Liver (tissue), 9 donors: ENCODE measurements around the gene MOB4. TPM values are rescaled to one million over a fixed set of nuclear protein-coding genes. Genes with fewer than 3 reads are reported as not detected.

Experiments used
- DNase-seq: peaks from one replicate; pipeline ENCODE4 v3.0.0-alpha.2; 2017; ENCODE audit warnings: low spot score
- H3K27ac ChIP-seq, 2 donors: one replicate each; pipeline ENCODE4 v1.7.0; 2013; ENCODE audit warnings: inconsistent platforms in 2 of 2, low read length in 2 of 2, control low read depth in 1 of 2, low read depth in 1 of 2, mild to moderate bottlenecking in 1 of 2
- H3K27me3 ChIP-seq, 4 donors: one replicate each; pipeline versions ENCODE4 v1.6.1 to v1.7.0; 2013; ENCODE audit warnings: low read length in 3 of 4, inconsistent platforms in 1 of 4, mild to moderate bottlenecking in 1 of 4, moderate library complexity in 1 of 4; ENCODE audit not compliant: control insufficient read depth in 4 of 4, insufficient read depth in 4 of 4
- H3K36me3 ChIP-seq, 4 donors: one replicate each; pipeline versions ENCODE4 v1.6.1 to v1.7.0; 2013; ENCODE audit warnings: low read length in 3 of 4, mild to moderate bottlenecking in 3 of 4, low read depth in 1 of 4, moderate library complexity in 1 of 4; ENCODE audit not compliant: control insufficient read depth in 4 of 4, insufficient read depth in 3 of 4
- H3K4me1 ChIP-seq, 4 donors: one replicate each; pipeline versions ENCODE4 v1.6.1 to v1.7.0; 2013; ENCODE audit warnings: low read length in 3 of 4, mild to moderate bottlenecking in 3 of 4, moderate library complexity in 1 of 4; ENCODE audit not compliant: control insufficient read depth in 4 of 4, insufficient read depth in 4 of 4
- H3K4me3 ChIP-seq, 3 donors: one replicate each; pipeline versions ENCODE4 v1.6.1 to v1.7.0; 2013; ENCODE audit warnings: low read length in 3 of 3, control low read depth in 1 of 3, low read depth in 1 of 3, mild to moderate bottlenecking in 1 of 3
- H3K9ac ChIP-seq, 2 donors: one replicate each; pipeline ENCODE4 v1.7.0; 2013; ENCODE audit warnings: low read length in 2 of 2, mild to moderate bottlenecking in 2 of 2, moderate library complexity in 2 of 2, control low read depth in 1 of 2, low read depth in 1 of 2
- H3K9me3 ChIP-seq, 4 donors: one replicate each; pipeline versions ENCODE4 v1.6.1 to v1.7.0; 2013; ENCODE audit warnings: low read length in 3 of 4; ENCODE audit not compliant: control insufficient read depth in 4 of 4
- EGR1 ChIP-seq, 2 donors: IDR thresholded peaks; 2 replicates each; pipeline ENCODE4 v1.6.1; 2016 to 2018; ENCODE audit warnings: antibody characterized with exemption in 2 of 2, low read depth in 2 of 2
- FOXA1 ChIP-seq: IDR thresholded peaks from 2 replicates; pipeline ENCODE4 v1.6.1; 2016; ENCODE audit warnings: antibody characterized with exemption
- FOXA2 ChIP-seq: IDR thresholded peaks from 2 replicates; pipeline ENCODE4 v1.6.1; 2016; ENCODE audit warnings: antibody characterized with exemption
- GABPA ChIP-seq, 2 donors: IDR thresholded peaks in 1 of 2; conservative IDR thresholded peaks in 1 of 2; 2 replicates each; pipeline ENCODE4 v1.6.1; 2016; ENCODE audit warnings: antibody characterized with exemption in 2 of 2, mild to moderate bottlenecking in 1 of 2, moderate library complexity in 1 of 2
- HNF4A ChIP-seq, 2 donors: conservative IDR thresholded peaks; 2 replicates each; pipeline ENCODE4 v1.6.1; 2016; ENCODE audit warnings: antibody characterized with exemption in 2 of 2, mild to moderate bottlenecking in 2 of 2
- HNF4G ChIP-seq: IDR thresholded peaks from 2 replicates; pipeline ENCODE4 v1.6.1; 2016; ENCODE audit warnings: antibody characterized with exemption
- JUND ChIP-seq, 2 donors: IDR thresholded peaks; 2 replicates each; pipeline ENCODE4 v1.6.1; 2016; ENCODE audit warnings: antibody characterized with exemption in 2 of 2
- NR2F2 ChIP-seq: IDR thresholded peaks from 2 replicates; pipeline ENCODE4 v1.6.1; 2016; ENCODE audit warnings: antibody characterized with exemption
- RAD21 ChIP-seq, 2 donors: IDR thresholded peaks; 2 replicates each; pipeline ENCODE4 v1.6.1; 2016; ENCODE audit warnings: antibody characterized with exemption in 2 of 2, mild to moderate bottlenecking in 2 of 2
- RXRA ChIP-seq, 2 donors: IDR thresholded peaks; 2 replicates each; pipeline ENCODE4 v1.6.1; 2017 to 2018; ENCODE audit warnings: antibody characterized with exemption in 2 of 2, mild to moderate bottlenecking in 1 of 2
- SP1 ChIP-seq: IDR thresholded peaks from 2 replicates; pipeline ENCODE4 v1.6.1; 2018; ENCODE audit warnings: antibody characterized with exemption, mild to moderate bottlenecking
- TAF1 ChIP-seq: conservative IDR thresholded peaks from 2 replicates; pipeline ENCODE4 v1.6.1; 2016; ENCODE audit warnings: antibody characterized with exemption, mild to moderate bottlenecking
- YY1 ChIP-seq: IDR thresholded peaks from 2 replicates; pipeline ENCODE4 v1.6.1; 2016; ENCODE audit warnings: antibody characterized with exemption, mild to moderate bottlenecking
- WGBS: extraction: QIAGEN DNeasy Blood & Tissue Kit; methylation state at CpG from one replicate; pipeline ENCODE4 v1.1.7; 2013; 5-methylcytosine and 5-hydroxymethylcytosine counted together
- polyA plus RNA-seq, 2 donors: library from polyadenylated mRNA; stranded (reverse) in 1 of 2; unstranded in 1 of 2; fragments of 200-250 nt in 1 of 2; fragments of >200 nt in 1 of 2; fragmentation: Nextera tagmentation in 1 of 2; extraction: Ambion mirVana in 1 of 2; gene quantifications; one replicate each; pipeline versions ENCODE4 v1.2.1 to v1.2.3, GENCODE V29; 2013 to 2015
- total RNA-seq, 2 donors: library from RNA; depleted of rRNA; stranded (reverse); fragments of >200 nt; gene quantifications; one replicate each; pipeline ENCODE4 v1.2.3, GENCODE V29; 2014
- TF ChIP-seq, protein P1 (sequence below): IDR thresholded peaks from 2 replicates; pipeline ENCODE4 v1.6.1; 2016; ENCODE audit warnings: antibody characterized with exemption
- TF ChIP-seq, protein P2 (sequence below): fragments of 150-350 bp; IDR thresholded peaks from 2 replicates; pipeline ENCODE4 v1.5.1; 2017; ENCODE audit warnings: improper control_type of control experiment, low read depth, low read length; ENCODE audit not compliant: missing input control
- TF ChIP-seq, protein P3 (sequence below): IDR thresholded peaks from 2 replicates; pipeline ENCODE4 v1.6.1; 2016; ENCODE audit warnings: antibody characterized with exemption
- TF ChIP-seq, protein P4 (sequence below): IDR thresholded peaks from 2 replicates; pipeline ENCODE4 v1.6.1; 2016; ENCODE audit warnings: antibody characterized with exemption
- TF ChIP-seq, protein P5 (sequence below): IDR thresholded peaks from 2 replicates; pipeline ENCODE4 v1.6.1; 2016; ENCODE audit warnings: antibody characterized with exemption, mild to moderate bottlenecking
- donor health status: healthy.
- donor health status: healthy.
- donor health status: healthy.
- donor health status: healthy.
- donor health status: healthy.

Gene MOB4
- total and polyA plus RNA-seq, 4 donors = 7.6 to 17.5 (median 12.5) TPM

DNA sequence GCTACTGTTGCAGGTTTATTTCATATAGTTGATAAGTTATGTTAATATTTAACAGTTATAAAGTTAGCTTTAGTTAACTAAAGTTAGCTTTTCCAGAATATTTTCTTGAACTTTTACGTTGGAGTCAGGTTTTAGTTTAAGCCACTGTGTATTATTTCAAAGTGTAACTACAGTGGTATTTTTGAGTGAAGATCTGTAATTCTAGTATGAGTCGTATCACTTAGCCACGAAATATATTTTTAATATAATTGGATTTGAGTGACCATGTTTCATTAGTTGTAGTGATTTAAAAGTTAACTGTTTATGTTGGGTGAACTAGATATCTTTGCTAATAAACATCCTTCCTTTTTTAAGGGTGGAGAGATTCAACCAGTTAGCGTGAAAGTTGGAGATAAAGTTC, 13.2 kb upstream of the MOB4 start:
- Histone ChIP-seq H3K4me1 (peaks cover 3 to 14% (median 4%) of the 10 kb centered on the region in 4 donors), H3K4me3 (no peak overlapping the region), H3K9ac (peak overlapping the region in 1 of 2 donors; percentile 96), H3K27ac (no peak overlapping the region), H3K36me3 (peaks cover 0 to 18% (median 7%) of the 10 kb centered on the region in 4 donors), H3K27me3 (no peaks in the 10 kb centered on the region), H3K9me3 (no peaks in the 10 kb centered on the region)
- WGBS = 67% methylated on average over 4 of the region's 4 CpGs
- no peak for DNase-seq
- TF ChIP-seq YY1 (peak; percentile 6), EGR1 (IDR thresholded peaks at IDR 0.05; ENCODE audit: low read depth in 2 of 2) (no peak)
- TF ChIP-seq, protein P1, sequence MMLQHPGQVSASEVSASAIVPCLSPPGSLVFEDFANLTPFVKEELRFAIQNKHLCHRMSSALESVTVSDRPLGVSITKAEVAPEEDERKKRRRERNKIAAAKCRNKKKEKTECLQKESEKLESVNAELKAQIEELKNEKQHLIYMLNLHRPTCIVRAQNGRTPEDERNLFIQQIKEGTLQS = no peak

DNA sequence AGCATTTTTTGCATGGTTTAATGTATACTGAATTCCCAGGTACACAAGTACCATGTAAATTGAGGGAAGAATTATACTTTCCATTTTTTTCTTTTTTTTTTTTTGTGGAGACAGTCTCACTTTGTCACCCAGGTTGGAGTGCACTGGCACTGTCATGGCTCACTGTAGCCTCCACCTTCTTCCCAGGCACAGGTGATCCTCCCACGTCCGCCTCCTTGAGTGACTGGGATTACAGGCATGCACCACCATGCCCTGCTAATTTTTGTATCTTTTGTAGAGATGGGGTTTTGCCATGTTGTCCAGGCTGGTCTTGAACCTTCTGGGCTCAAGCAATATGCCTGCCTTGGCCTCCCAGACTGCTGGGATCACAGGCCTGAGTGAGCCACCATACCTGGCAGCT, 11.9 kb upstream of the MOB4 start:
- no peak overlapping the region for H3K4me3 ChIP-seq
- H3K4me1 ChIP-seq = peaks cover 0 to 3% (median under 1%) of the 10 kb centered on the region in 4 donors
- no peaks in the 10 kb centered on the region for H3K9me3 ChIP-seq
- WGBS = 98% methylated on average over 2 of the region's 2 CpGs
- no peak for TF ChIP-seq RAD21 (IDR thresholded peaks at IDR 0.05)
- TF ChIP-seq HNF4G = no peak
- TF ChIP-seq, protein P2, sequence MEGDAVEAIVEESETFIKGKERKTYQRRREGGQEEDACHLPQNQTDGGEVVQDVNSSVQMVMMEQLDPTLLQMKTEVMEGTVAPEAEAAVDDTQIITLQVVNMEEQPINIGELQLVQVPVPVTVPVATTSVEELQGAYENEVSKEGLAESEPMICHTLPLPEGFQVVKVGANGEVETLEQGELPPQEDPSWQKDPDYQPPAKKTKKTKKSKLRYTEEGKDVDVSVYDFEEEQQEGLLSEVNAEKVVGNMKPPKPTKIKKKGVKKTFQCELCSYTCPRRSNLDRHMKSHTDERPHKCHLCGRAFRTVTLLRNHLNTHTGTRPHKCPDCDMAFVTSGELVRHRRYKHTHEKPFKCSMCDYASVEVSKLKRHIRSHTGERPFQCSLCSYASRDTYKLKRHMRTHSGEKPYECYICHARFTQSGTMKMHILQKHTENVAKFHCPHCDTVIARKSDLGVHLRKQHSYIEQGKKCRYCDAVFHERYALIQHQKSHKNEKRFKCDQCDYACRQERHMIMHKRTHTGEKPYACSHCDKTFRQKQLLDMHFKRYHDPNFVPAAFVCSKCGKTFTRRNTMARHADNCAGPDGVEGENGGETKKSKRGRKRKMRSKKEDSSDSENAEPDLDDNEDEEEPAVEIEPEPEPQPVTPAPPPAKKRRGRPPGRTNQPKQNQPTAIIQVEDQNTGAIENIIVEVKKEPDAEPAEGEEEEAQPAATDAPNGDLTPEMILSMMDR = no peak
- no peak for TF ChIP-seq FOXA2
- TF ChIP-seq FOXA1 = no peak
- TF ChIP-seq, protein P1 = no peak
- TF ChIP-seq TAF1 = no peak
- no peak for TF ChIP-seq SP1
- TF ChIP-seq, protein P3, sequence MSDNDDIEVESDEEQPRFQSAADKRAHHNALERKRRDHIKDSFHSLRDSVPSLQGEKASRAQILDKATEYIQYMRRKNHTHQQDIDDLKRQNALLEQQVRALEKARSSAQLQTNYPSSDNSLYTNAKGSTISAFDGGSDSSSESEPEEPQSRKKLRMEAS = no peak
- no peak for TF ChIP-seq JUND (IDR thresholded peaks at IDR 0.05)
- no peak for TF ChIP-seq NR2F2
- TF ChIP-seq GABPA (IDR thresholded peaks at IDR 0.05 in 1 of 2, conservative IDR thresholded peaks at IDR 0.05 in 1 of 2) = no peak
- no peak for TF ChIP-seq YY1
- TF ChIP-seq RXRA (IDR thresholded peaks at IDR 0.05) = no peak
- TF ChIP-seq, protein P4, sequence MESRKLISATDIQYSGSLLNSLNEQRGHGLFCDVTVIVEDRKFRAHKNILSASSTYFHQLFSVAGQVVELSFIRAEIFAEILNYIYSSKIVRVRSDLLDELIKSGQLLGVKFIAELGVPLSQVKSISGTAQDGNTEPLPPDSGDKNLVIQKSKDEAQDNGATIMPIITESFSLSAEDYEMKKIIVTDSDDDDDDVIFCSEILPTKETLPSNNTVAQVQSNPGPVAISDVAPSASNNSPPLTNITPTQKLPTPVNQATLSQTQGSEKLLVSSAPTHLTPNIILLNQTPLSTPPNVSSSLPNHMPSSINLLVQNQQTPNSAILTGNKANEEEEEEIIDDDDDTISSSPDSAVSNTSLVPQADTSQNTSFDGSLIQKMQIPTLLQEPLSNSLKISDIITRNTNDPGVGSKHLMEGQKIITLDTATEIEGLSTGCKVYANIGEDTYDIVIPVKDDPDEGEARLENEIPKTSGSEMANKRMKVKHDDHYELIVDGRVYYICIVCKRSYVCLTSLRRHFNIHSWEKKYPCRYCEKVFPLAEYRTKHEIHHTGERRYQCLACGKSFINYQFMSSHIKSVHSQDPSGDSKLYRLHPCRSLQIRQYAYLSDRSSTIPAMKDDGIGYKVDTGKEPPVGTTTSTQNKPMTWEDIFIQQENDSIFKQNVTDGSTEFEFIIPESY = no peak
- TF ChIP-seq EGR1 (IDR thresholded peaks at IDR 0.05; ENCODE audit: low read depth in 2 of 2) = no peak
- TF ChIP-seq, protein P5, sequence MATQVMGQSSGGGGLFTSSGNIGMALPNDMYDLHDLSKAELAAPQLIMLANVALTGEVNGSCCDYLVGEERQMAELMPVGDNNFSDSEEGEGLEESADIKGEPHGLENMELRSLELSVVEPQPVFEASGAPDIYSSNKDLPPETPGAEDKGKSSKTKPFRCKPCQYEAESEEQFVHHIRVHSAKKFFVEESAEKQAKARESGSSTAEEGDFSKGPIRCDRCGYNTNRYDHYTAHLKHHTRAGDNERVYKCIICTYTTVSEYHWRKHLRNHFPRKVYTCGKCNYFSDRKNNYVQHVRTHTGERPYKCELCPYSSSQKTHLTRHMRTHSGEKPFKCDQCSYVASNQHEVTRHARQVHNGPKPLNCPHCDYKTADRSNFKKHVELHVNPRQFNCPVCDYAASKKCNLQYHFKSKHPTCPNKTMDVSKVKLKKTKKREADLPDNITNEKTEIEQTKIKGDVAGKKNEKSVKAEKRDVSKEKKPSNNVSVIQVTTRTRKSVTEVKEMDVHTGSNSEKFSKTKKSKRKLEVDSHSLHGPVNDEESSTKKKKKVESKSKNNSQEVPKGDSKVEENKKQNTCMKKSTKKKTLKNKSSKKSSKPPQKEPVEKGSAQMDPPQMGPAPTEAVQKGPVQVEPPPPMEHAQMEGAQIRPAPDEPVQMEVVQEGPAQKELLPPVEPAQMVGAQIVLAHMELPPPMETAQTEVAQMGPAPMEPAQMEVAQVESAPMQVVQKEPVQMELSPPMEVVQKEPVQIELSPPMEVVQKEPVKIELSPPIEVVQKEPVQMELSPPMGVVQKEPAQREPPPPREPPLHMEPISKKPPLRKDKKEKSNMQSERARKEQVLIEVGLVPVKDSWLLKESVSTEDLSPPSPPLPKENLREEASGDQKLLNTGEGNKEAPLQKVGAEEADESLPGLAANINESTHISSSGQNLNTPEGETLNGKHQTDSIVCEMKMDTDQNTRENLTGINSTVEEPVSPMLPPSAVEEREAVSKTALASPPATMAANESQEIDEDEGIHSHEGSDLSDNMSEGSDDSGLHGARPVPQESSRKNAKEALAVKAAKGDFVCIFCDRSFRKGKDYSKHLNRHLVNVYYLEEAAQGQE = no peak
- TF ChIP-seq HNF4A (conservative IDR thresholded peaks at IDR 0.05) = no peak
- no peaks in the 10 kb centered on the region for H3K27me3 ChIP-seq
- no peak overlapping the region for H3K27ac ChIP-seq
- H3K36me3 ChIP-seq = peaks cover 0 to 14% (median 7%) of the 10 kb centered on the region in 4 donors
- no peak for DNase-seq
- H3K9ac ChIP-seq = no peak overlapping the region
